NCI-H1694 treated with DMSO at 0.1 percent for 48 hours (cell line): ENCODE measurements around the gene ATE1.

Source experiments
- DNase-seq: peaks from one replicate; lab custom pipeline; 2025; lab: John Stamatoyannopoulos, UW

The ATE1 gene

GRCh38 chr10:121870413-121870812, 57.4 kb downstream of the ATE1 start:
- DNase-seq = no peak

- no peak for DNase-seq
These were observed 62.3 kb downstream of the ATE1 start for GRCh38 chr10:121865554-121865953.

- no peak for DNase-seq
These were observed 63.2 kb downstream of the ATE1 start for GRCh38 chr10:121864653-121865052.

- no peak for DNase-seq
These were observed 63.7 kb downstream of the ATE1 start for GRCh38 chr10:121864168-121864567.

- DNase-seq = no peak
These were observed 65.2 kb downstream of the ATE1 start for GRCh38 chr10:121862649-121863048.

GRCh38 chr10:121862042-121862441, 65.8 kb downstream of the ATE1 start:
- no peak for DNase-seq

GRCh38 chr10:121860810-121861209, 67.0 kb downstream of the ATE1 start:
- DNase-seq = no peak

GRCh38 chr10:121854809-121855445, 72.9 kb downstream of the ATE1 start:
- DNase-seq = no peak

GRCh38 chr10:121853950-121854349, 73.9 kb downstream of the ATE1 start:
- no peak for DNase-seq

- no peak for DNase-seq
These were observed 76.0 kb downstream of the ATE1 start for GRCh38 chr10:121851786-121852185.

- no peak for DNase-seq
These were observed 79.7 kb downstream of the ATE1 start for GRCh38 chr10:121848082-121848481.

- DNase-seq = no peak
These were observed 81.3 kb downstream of the ATE1 start for GRCh38 chr10:121846555-121846954.

GRCh38 chr10:121845044-121845784, 82.6 kb downstream of the ATE1 start:
- DNase-seq = no peak

GRCh38 chr10:121844537-121844936, 83.3 kb downstream of the ATE1 start:
- no peak for DNase-seq

GRCh38 chr10:121843379-121843778, 84.5 kb downstream of the ATE1 start:
- DNase-seq = no peak

GRCh38 chr10:121841862-121842261, 86.0 kb downstream of the ATE1 start:
- no peak for DNase-seq

GRCh38 chr10:121838931-121839330, 88.9 kb downstream of the ATE1 start:
- DNase-seq = no peak

GRCh38 chr10:121838149-121838548, 89.7 kb downstream of the ATE1 start:
- no peak for DNase-seq

- no peak for DNase-seq
These were observed 91.7 kb downstream of the ATE1 start for GRCh38 chr10:121836171-121836570.

- no peak for DNase-seq
These were observed 92.5 kb downstream of the ATE1 start for GRCh38 chr10:121835376-121835775.

- no peak for DNase-seq
These were observed 93.1 kb downstream of the ATE1 start for GRCh38 chr10:121834757-121835156.

GRCh38 chr10:121833387-121833786, 94.4 kb downstream of the ATE1 start:
- no peak for DNase-seq

- DNase-seq = no peak
These were observed 95.2 kb downstream of the ATE1 start for GRCh38 chr10:121832647-121833046.

GRCh38 chr10:121831777-121832176, 96.1 kb downstream of the ATE1 start:
- DNase-seq = no peak
